Breast epithelium (tissue), 3 donors: ENCODE data around the gene CCDC149.

ENCODE experiments used
- POLR2A ChIP-seq: fragments of 450-650 bp; IDR thresholded peaks from one replicate; pipeline ENCODE4 v1.6.1; 2016; ENCODE audit warnings: antibody characterized with exemption, mild to moderate bottlenecking, moderate library complexity
- POLR2AphosphoS5 ChIP-seq, 3 donors: sonication (generic); formaldehyde crosslinking; IDR thresholded peaks; one replicate each; pipeline ENCODE4 v1.6.1; 2017; ENCODE audit warnings: antibody characterized with exemption in 3 of 3

DNA sequence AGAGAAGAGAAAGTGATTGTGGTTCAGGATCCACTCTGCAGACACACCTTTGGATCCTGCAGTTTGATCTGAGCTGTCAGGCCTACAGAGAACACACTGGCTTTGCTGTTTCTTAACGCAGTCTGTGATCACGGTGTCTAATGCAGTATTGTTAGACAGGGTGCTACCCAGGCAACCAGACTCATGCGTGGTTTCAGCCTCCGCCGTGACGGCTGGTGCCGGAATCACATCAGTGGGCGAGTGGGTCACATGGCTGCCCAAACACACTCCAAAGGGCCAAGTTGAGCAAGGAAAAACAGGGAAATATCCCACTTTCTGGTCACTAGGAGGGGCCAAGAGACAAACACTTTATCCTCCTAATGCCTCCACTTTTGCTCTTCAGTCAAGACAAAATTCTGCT is 27.5 kb downstream of the CCDC149 start:
- no peak for TF ChIP-seq POLR2A
- no peak for TF ChIP-seq POLR2AphosphoS5 (IDR thresholded peaks at IDR 0.05)
